ENCODE data around the gene NAGLU.

DNA sequence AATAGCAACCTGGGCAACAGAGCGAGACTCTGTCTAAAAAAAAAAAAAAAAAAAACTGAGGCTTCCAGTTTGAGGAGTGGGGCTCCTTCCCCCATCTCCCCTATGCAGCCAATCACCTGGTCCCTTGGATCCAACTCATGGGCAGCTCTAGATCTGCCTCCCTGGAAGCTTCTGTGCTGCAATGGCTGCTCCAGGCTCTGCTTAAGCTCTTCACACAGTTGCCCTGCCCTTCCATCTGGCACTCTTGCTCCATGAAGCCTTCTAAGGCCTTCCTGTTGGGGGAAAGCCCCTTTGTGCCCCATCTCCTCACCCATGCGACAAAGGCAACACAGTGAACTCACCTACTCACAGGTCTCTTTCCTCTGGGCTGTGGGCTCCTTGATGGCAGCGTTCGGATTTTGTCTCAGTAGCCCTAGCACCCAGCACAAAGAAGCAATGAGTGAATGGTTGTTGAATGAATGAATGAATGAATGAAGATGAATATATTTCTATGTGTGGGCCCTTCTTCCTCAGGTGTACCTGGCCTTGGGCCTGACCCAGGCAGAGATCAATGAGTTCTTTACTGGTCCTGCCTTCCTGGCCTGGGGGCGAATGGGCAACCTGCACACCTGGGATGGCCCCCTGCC, 1.9 kb downstream of the NAGLU start:
- TF ChIP-seq, protein P1, sequence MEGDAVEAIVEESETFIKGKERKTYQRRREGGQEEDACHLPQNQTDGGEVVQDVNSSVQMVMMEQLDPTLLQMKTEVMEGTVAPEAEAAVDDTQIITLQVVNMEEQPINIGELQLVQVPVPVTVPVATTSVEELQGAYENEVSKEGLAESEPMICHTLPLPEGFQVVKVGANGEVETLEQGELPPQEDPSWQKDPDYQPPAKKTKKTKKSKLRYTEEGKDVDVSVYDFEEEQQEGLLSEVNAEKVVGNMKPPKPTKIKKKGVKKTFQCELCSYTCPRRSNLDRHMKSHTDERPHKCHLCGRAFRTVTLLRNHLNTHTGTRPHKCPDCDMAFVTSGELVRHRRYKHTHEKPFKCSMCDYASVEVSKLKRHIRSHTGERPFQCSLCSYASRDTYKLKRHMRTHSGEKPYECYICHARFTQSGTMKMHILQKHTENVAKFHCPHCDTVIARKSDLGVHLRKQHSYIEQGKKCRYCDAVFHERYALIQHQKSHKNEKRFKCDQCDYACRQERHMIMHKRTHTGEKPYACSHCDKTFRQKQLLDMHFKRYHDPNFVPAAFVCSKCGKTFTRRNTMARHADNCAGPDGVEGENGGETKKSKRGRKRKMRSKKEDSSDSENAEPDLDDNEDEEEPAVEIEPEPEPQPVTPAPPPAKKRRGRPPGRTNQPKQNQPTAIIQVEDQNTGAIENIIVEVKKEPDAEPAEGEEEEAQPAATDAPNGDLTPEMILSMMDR (IDR thresholded peaks at IDR 0.05): no peak
- TF ChIP-seq POLR2AphosphoS5 (IDR thresholded peaks at IDR 0.05) (no peak), POLR2A (IDR thresholded peaks at IDR 0.05; ENCODE audit: low read depth) (no peak), EP300 (IDR thresholded peaks at IDR 0.05) (no peak)
